GM12878 (cell line): ENCODE results near the gene PNPLA5. TPM values are rescaled to one million over a fixed set of nuclear protein-coding genes. Genes with fewer than 3 reads are reported as not detected.

Experiments used
- ATAC-seq: fragments of 200-7000 bp; cut with Tn5 transposase; 3 replicates; pipeline ENCODE4 v1.9.1; 2020; ENCODE audit warnings: mild to moderate bottlenecking, moderate library complexity
- BruUV-seq: library from RNA; stranded (reverse); fragments of 400-500 nt; replicated peaks from 2 replicates; lab custom pipeline; 2021; lab: Mats Ljungman, UMichigan
- CTCF ChIA-PET: fragments of 300-600 bp; sonication (Branson Sonifier 250); formaldehyde crosslinking; extraction: SDS; loops from one replicate; lab custom pipeline; 2021; ENCODE audit warnings: inconsistent platforms; lab: Yijun Ruan, JAX
- POLR2A ChIA-PET: fragments of 350-600 bp; formaldehyde crosslinking; extraction: SDS; loops from one replicate; lab custom pipeline; 2021; ENCODE audit warnings: inconsistent platforms; lab: Charles Lee
- RAD21 ChIA-PET: fragments of 300-600 bp; sonication (Branson Sonifier 250); formaldehyde crosslinking; loops from one replicate; lab custom pipeline; 2023; ENCODE audit warnings: antibody characterized with exemption; ENCODE audit not compliant: unreplicated experiment; lab: Charles Lee
- SMC1A ChIA-PET: fragments of 300-600 bp; sonication (Branson Sonifier 250); formaldehyde crosslinking; loops from one replicate; lab custom pipeline; 2023; ENCODE audit not compliant: unreplicated experiment, uncharacterized antibody; lab: Charles Lee
- DNase-seq: peaks from one replicate; pipeline ENCODE4 v3.0.0-alpha.2; 2011; ENCODE audit warnings: low read depth, low spot score
- FAIRE-seq: peaks from 3 replicates; lab custom pipeline; 2011; peaks lifted over from hg19 to GRCh38; lab: Jason Lieb, UNC
- H2AFZ ChIP-seq: 2 replicates; pipeline ENCODE4 v1.6.0; 2011; ENCODE audit warnings: low read depth, low read length, control low read depth; ENCODE audit not compliant: control insufficient read depth
- H3K27ac ChIP-seq: 2 replicates; pipeline ENCODE4 v1.5.1; 2011; ENCODE audit warnings: control low read depth; ENCODE audit not compliant: control insufficient read depth, insufficient read depth
- H3K27me3 ChIP-seq, 2 experiments: replicated peaks in 1 of 2; 2 replicates each; pipeline versions ENCODE4 v1.6.0 to v1.6.1; 2011; ENCODE audit warnings: low read length in 1 of 2; ENCODE audit not compliant: control insufficient read depth in 2 of 2, insufficient read depth in 2 of 2
- H3K36me3 ChIP-seq, 2 experiments: 2 replicates each; pipeline ENCODE4 v1.5.1; 2011; ENCODE audit warnings: low read length in 1 of 2; ENCODE audit not compliant: control insufficient read depth in 2 of 2, insufficient read depth in 2 of 2
- H3K4me1 ChIP-seq: 2 replicates; pipeline ENCODE4 v1.6.1; 2011; ENCODE audit warnings: mild to moderate bottlenecking, low read length, moderate library complexity, mixed read lengths; ENCODE audit not compliant: control insufficient read depth, insufficient read depth
- H3K4me2 ChIP-seq: 2 replicates; pipeline ENCODE4 v1.6.0; 2011; ENCODE audit warnings: control low read depth; ENCODE audit not compliant: control insufficient read depth, insufficient read depth
- H3K4me3 ChIP-seq: fragments of 200-600 bp; sonication (generic); 2 replicates; pipeline ENCODE4 v1.5.1; 2016
- H3K79me2 ChIP-seq: 2 replicates; pipeline ENCODE4 v1.6.0; 2011; ENCODE audit warnings: low read length; ENCODE audit not compliant: control insufficient read depth, insufficient read depth
- H3K9ac ChIP-seq: 2 replicates; pipeline ENCODE4 v1.8.0; 2011; ENCODE audit warnings: low read length, control low read depth, mixed read lengths; ENCODE audit not compliant: control insufficient read depth, insufficient read depth
- H3K9me3 ChIP-seq: replicated peaks from 3 replicates; pipeline ENCODE4 v1.5.1; 2011; ENCODE audit warnings: mild to moderate bottlenecking, low read length; ENCODE audit not compliant: control insufficient read depth, insufficient read depth
- H4K20me1 ChIP-seq: 2 replicates; pipeline ENCODE4 v1.6.0; 2011; ENCODE audit not compliant: control insufficient read depth, insufficient read depth
- ATF7 ChIP-seq: fragments of 450-650 bp; IDR thresholded peaks from 2 replicates; pipeline ENCODE4 v1.6.1; 2016; ENCODE audit warnings: low read depth, mild to moderate bottlenecking
- BRCA1 ChIP-seq: IDR thresholded peaks from 2 replicates; pipeline ENCODE4 v1.6.1; 2011; ENCODE audit warnings: low read depth, low read length, improper control_type of control experiment
- CBX5 ChIP-seq: sonication (generic); IDR thresholded peaks from 2 replicates; pipeline ENCODE4 v1.6.1; 2016; ENCODE audit warnings: low read depth, moderate library complexity, mild to moderate bottlenecking, inconsistent platforms
- EP300 ChIP-seq, 2 experiments: fragments of 150-350 bp in 1 of 2; IDR thresholded peaks; 2 replicates each; pipeline ENCODE4 v1.6.1; 2011 to 2012; ENCODE audit warnings: low read depth in 2 of 2, low read length in 2 of 2, borderline replicate concordance in 1 of 2, improper control_type of control experiment in 1 of 2, inconsistent platforms in 1 of 2; ENCODE audit not compliant: control insufficient read depth in 1 of 2
- HDAC6 ChIP-seq: fragments of 200-600 bp; sonication (generic); IDR thresholded peaks from one replicate; pipeline ENCODE4 v1.8.0; 2017; ENCODE audit warnings: antibody characterized with exemption; ENCODE audit not compliant: unreplicated experiment
- MXI1 ChIP-seq: fragments of 150-350 bp; IDR thresholded peaks from 2 replicates; pipeline ENCODE4 v1.6.1; 2011; ENCODE audit warnings: low read depth, mild to moderate bottlenecking, inconsistent platforms, low read length, improper control_type of control experiment
- POLR2A ChIP-seq: IDR thresholded peaks from 2 replicates; pipeline ENCODE4 v1.6.1; 2011; ENCODE audit warnings: low read depth, mild to moderate bottlenecking, low read length
- SREBF1 ChIP-seq: IDR thresholded peaks from 2 replicates; pipeline ENCODE4 v1.6.1; 2012; ENCODE audit warnings: mild to moderate bottlenecking, low read length
- STAT1 ChIP-seq: fragments of 450-650 bp; conservative IDR thresholded peaks from 2 replicates; pipeline ENCODE4 v1.6.1; 2014; ENCODE audit warnings: antibody characterized with exemption, mild to moderate bottlenecking
- ZNF274 ChIP-seq: IDR thresholded peaks from one replicate; pipeline ENCODE4 v1.8.0; 2011; ENCODE audit not compliant: insufficient read length, insufficient read depth
- ZNF622 ChIP-seq: fragments of 450-650 bp; IDR thresholded peaks from 2 replicates; pipeline ENCODE4 v1.6.1; 2017; ENCODE audit warnings: mild to moderate bottlenecking, inconsistent platforms
- WGBS: methylation state at CpG from one replicate; pipeline ENCODE4 v1.1.6; 2016; ENCODE audit warnings: low lambda C conversion rate; ENCODE audit not compliant: insufficient replicate concordance, insufficient coverage; ENCODE audit errors: missing lambda C conversion rate; 5-methylcytosine and 5-hydroxymethylcytosine counted together
- in situ Hi-C: fragments of 300-500 bp; cut with MboI; formaldehyde crosslinking; loops from 9 replicates; pipeline ENCODE4 v1.14.3; 2018; ENCODE audit warnings: mixed read lengths
- intact Hi-C: fragments of 100-400 bp; cut with micrococcal nuclease; formaldehyde crosslinking; loops from one replicate; pipeline ENCODE4 v1.14.2; 2022; ENCODE audit not compliant: unreplicated experiment
- polyA plus RNA-seq, 11 experiments: library from polyadenylated mRNA; depleted of rRNA in 4 of 11; unstranded in 6 of 11; stranded (reverse) in 5 of 11; fragments of >200 nt; fragmentation: Nextera tagmentation in 4 of 11; fragmentation: Illumina TruSeq in 1 of 11; extraction: Ambion mirVana in 4 of 11; extraction: Trizol in 1 of 11; gene quantifications; 1 replicate in 1 of 11; 2 replicates in 10 of 11; pipeline versions ENCODE4 v1.2.1 to v1.2.3, GENCODE V29; 2011 to 2016; ENCODE audit warnings: inconsistent platforms in 2 of 11, missing spikeins in 2 of 11, low read depth in 1 of 11
- total RNA-seq, 4 experiments: library from RNA; depleted of rRNA in 3 of 4; stranded (reverse); fragments of >200 nt in 3 of 4; fragmentation: Illumina TruSeq in 1 of 4; extraction: Trizol in 1 of 4; gene quantifications; 2 replicates each; pipeline versions ENCODE4 v1.2.1 to v1.2.3, GENCODE V29; 2013 to 2021
- TF ChIP-seq, protein P1 (sequence below): fragments of 450-650 bp; conservative IDR thresholded peaks from 2 replicates; pipeline ENCODE4 v1.6.1; 2017; ENCODE audit warnings: mild to moderate bottlenecking, moderate library complexity
- TF ChIP-seq, protein P2 (sequence below): fragments of 450-650 bp; IDR thresholded peaks from 2 replicates; pipeline ENCODE4 v1.6.1; 2016; ENCODE audit warnings: mild to moderate bottlenecking

The PNPLA5 gene
- total and polyA plus RNA-seq, 10 of the 15 experiments (the other 5 are each of a cell fraction or from before 2014, with no cell fraction given): not detected

- Histone ChIP-seq H2AFZ (no peak overlapping the region), H3K27me3 (no peaks in the 10 kb centered on the region; a peak in 1 of 4 replicates), H3K4me1 (no peaks in the 10 kb centered on the region), H3K79me2 (no peaks in the 10 kb centered on the region), H3K9me3 (no peaks in the 10 kb centered on the region), H4K20me1 (no peaks in the 10 kb centered on the region), H3K27ac (no peak overlapping the region), H3K9ac (no peak overlapping the region), H3K4me3 (no peak overlapping the region), H3K36me3 (no peaks in the 10 kb centered on the region), H3K4me2 (no peak overlapping the region)
- FAIRE-seq (no peak), DNase-seq (no peak), ATAC-seq (no peak)
- SMC1A ChIA-PET: no interaction called here
- RAD21 ChIA-PET: no interaction called here
- intact Hi-C loops: no loop called here
- BruUV-seq: no TSS peak
- in situ Hi-C loops: no loop called here
- 39% methylated on average over 30 of the region's 33 CpGs for WGBS
- TF ChIP-seq, protein P1, sequence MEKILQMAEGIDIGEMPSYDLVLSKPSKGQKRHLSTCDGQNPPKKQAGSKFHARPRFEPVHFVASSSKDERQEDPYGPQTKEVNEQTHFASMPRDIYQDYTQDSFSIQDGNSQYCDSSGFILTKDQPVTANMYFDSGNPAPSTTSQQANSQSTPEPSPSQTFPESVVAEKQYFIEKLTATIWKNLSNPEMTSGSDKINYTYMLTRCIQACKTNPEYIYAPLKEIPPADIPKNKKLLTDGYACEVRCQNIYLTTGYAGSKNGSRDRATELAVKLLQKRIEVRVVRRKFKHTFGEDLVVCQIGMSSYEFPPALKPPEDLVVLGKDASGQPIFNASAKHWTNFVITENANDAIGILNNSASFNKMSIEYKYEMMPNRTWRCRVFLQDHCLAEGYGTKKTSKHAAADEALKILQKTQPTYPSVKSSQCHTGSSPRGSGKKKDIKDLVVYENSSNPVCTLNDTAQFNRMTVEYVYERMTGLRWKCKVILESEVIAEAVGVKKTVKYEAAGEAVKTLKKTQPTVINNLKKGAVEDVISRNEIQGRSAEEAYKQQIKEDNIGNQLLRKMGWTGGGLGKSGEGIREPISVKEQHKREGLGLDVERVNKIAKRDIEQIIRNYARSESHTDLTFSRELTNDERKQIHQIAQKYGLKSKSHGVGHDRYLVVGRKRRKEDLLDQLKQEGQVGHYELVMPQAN: no peak
- POLR2A ChIA-PET: no interaction called here
- CTCF ChIA-PET: no interaction called here
Observed at GRCh38 chr22:43831561-43832392, 60.0 kb downstream of the PNPLA5 start.

DNA sequence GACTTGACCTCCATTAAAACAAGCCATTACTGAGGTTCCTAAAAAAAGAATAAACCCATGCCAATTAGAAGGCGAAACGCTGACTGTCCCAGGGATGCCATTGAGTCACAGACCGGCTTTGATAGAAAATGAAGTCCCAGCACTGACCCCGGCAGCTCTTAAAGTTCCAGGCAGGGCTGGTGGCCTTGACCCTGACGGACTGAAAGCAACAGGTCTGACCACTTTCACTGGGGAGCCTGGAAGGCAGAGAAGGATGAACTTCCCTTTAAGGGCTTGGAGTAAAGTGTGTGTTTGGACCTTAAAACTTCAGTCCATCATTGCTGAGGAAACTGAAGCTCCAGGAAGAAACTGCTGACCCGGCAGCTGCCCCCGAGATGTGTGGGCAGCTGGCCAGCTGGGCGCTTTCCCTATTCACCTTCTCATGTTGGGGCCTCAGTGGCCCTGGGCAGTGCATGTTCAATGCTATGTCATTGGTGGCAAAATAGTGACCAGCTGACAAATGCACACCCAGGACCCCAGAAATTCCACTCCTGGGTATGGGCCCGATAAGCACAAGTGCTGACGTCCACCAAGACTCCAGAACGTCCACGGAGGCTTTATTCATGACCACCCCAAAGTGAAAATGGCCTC is 60.8 kb downstream of the PNPLA5 start:
- FAIRE-seq (no peak), DNase-seq (no peak), ATAC-seq (no peak)
- ChIA-PET RAD21 (no interaction called here), SMC1A (no interaction called here), POLR2A (no interaction called here), CTCF (no interaction called here)
- Histone ChIP-seq H4K20me1 (no peaks in the 10 kb centered on the region), H3K9me3 (no peaks in the 10 kb centered on the region), H3K9ac (no peak overlapping the region), H3K27me3 (no peaks in the 10 kb centered on the region), H3K4me3 (no peak overlapping the region), H3K4me2 (no peak overlapping the region), H3K79me2 (no peaks in the 10 kb centered on the region), H3K27ac (no peak overlapping the region), H3K36me3 (no peaks in the 10 kb centered on the region), H2AFZ (no peak overlapping the region), H3K4me1 (no peaks in the 10 kb centered on the region)
- WGBS: 10% methylated on average over 12 of the region's 12 CpGs
- intact Hi-C loops (no loop called here), in situ Hi-C loops (no loop called here)
- no TSS peak for BruUV-seq
- TF ChIP-seq POLR2A (no peak), EP300 (IDR thresholded peaks at IDR 0.05; ENCODE audit: borderline replicate concordance in 1 of 2, control insufficient read depth in 1 of 2, low read depth in 2 of 2, low read length in 2 of 2) (no peak), ATF7 (no peak), MXI1 (no peak), SREBF1 (no peak), CBX5 (no peak), HDAC6 (no peak), ZNF274 (no peak), ZNF622 (no peak), STAT1 (no peak), BRCA1 (no peak)
- TF ChIP-seq, protein P2, sequence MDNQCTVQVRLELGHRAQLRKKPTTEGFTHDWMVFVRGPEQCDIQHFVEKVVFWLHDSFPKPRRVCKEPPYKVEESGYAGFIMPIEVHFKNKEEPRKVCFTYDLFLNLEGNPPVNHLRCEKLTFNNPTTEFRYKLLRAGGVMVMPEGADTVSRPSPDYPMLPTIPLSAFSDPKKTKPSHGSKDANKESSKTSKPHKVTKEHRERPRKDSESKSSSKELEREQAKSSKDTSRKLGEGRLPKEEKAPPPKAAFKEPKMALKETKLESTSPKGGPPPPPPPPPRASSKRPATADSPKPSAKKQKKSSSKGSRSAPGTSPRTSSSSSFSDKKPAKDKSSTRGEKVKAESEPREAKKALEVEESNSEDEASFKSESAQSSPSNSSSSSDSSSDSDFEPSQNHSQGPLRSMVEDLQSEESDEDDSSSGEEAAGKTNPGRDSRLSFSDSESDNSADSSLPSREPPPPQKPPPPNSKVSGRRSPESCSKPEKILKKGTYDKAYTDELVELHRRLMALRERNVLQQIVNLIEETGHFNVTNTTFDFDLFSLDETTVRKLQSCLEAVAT: no peak
